DND-41 (cell line): Measurements from ENCODE around the gene REEP1.

Source experiments
- ATAC-seq: fragments of 200-7000 bp; cut with Tn5 transposase; 3 replicates; pipeline ENCODE4 v1.9.1; 2021; ENCODE audit warnings: low read depth; ENCODE audit not compliant: insufficient read depth
- DNase-seq: peaks from one replicate; pipeline ENCODE4 v3.0.0-alpha.2; 2020
- H2AFZ ChIP-seq: 2 replicates; pipeline ENCODE4 v1.6.0; 2012; ENCODE audit warnings: low read depth, low read length
- H3K27ac ChIP-seq: 2 replicates; pipeline ENCODE4 v1.5.1; 2012; ENCODE audit warnings: low read length, inconsistent platforms
- H3K27me3 ChIP-seq: fragments of 200-600 bp; sonication (generic); 2 replicates; pipeline ENCODE4 v1.6.0; 2012; ENCODE audit warnings: low read length, mild to moderate bottlenecking, inconsistent platforms; ENCODE audit not compliant: insufficient read depth, poor library complexity
- H3K36me3 ChIP-seq: 2 replicates; pipeline ENCODE4 v1.5.1; 2012; ENCODE audit warnings: low read length, inconsistent platforms; ENCODE audit not compliant: insufficient read depth
- H3K4me1 ChIP-seq: 2 replicates; pipeline ENCODE4 v1.5.1; 2012; ENCODE audit warnings: mild to moderate bottlenecking, low read length; ENCODE audit not compliant: insufficient read depth
- H3K4me2 ChIP-seq: 2 replicates; pipeline ENCODE4 v1.6.0; 2012; ENCODE audit warnings: mild to moderate bottlenecking, moderate library complexity, low read length, inconsistent platforms; ENCODE audit not compliant: insufficient read depth
- H3K4me3 ChIP-seq, 2 experiments: fragments of 200-600 bp in 1 of 2; shearing (Covaris generic) in 1 of 2; 2 replicates each; pipeline ENCODE4 v1.5.1; 2012 to 2016; ENCODE audit warnings: inconsistent platforms in 2 of 2, low read length in 2 of 2, mild to moderate bottlenecking in 2 of 2, low read depth in 1 of 2, moderate library complexity in 1 of 2
- H3K79me2 ChIP-seq: 2 replicates; pipeline ENCODE4 v1.6.0; 2012; ENCODE audit warnings: low read length, inconsistent platforms; ENCODE audit not compliant: insufficient read depth
- H3K9ac ChIP-seq: 2 replicates; pipeline ENCODE4 v1.6.0; 2012; ENCODE audit warnings: low read depth, mild to moderate bottlenecking, inconsistent platforms, low read length, moderate library complexity
- H3K9me3 ChIP-seq: 2 replicates; pipeline ENCODE4 v1.5.1; 2012; ENCODE audit warnings: low read length, moderate library complexity, mild to moderate bottlenecking, inconsistent platforms; ENCODE audit not compliant: insufficient read depth, severe bottlenecking
- H4K20me1 ChIP-seq: 2 replicates; pipeline ENCODE4 v1.6.0; 2012; ENCODE audit warnings: low read length; ENCODE audit not compliant: insufficient read depth
- EZH2 ChIP-seq: IDR thresholded peaks from 3 replicates; pipeline ENCODE4 v1.6.1; 2012; ENCODE audit warnings: borderline replicate concordance, low read depth, mild to moderate bottlenecking, moderate library complexity, low read length, inconsistent platforms; ENCODE audit not compliant: severe bottlenecking
- TF ChIP-seq, protein P1 (sequence below): IDR thresholded peaks from 2 replicates; pipeline ENCODE4 v1.5.1; 2012; ENCODE audit warnings: borderline replicate concordance, low read length, moderate library complexity, mild to moderate bottlenecking; ENCODE audit not compliant: poor library complexity, severe bottlenecking; ENCODE audit errors: extremely low read depth

REEP1 gene

DNA sequence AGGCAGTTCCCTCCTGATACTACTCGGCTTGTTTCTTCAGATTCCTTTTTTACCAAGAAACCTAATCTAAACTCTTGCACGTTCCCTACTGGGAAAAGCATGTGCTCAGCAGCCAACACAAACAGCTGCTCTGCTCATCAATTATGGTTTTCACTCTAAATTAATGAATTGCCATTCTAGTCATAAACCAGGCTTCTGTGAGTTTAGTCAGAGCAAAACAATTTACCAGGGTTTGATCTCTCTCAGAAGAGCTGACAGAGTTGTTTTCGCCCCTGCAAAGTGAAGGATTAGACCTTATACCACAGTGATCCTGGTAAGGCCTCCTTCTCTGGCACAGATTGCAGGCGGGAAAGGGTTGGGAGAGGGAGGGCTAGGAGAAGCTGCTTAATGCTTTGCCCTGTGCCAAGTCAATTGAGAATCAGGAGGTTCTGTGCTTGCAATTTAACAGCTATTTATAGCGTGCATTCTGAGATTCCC is 57.2 kb downstream of the REEP1 start:
- DNase-seq: no peak
- Histone ChIP-seq H3K36me3 (no peaks in the 10 kb centered on the region), H3K27ac (no peak overlapping the region)

DNA sequence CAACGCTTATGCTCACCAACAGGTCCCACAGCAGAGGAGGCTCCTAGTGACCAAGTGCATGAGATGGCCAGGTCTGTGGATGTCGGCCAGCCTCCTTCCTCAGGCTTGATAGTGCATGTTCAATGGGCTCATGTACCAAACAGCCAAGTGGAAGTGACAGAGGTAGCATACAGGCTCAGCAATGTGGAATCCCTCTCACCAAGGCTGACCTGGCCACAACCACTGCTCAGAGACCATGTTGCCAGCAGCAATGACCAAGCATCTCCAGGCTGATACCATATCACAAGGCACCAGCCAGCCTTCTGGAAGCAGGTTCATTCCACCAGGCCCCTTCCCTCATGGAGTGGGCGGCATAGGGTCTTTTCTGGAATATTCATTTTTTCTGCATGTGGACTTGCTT is 61.5 kb downstream of the REEP1 start:
- H3K4me2 ChIP-seq: no peak overlapping the region
- no peak overlapping the region for H3K9ac ChIP-seq
- TF ChIP-seq, protein P1, sequence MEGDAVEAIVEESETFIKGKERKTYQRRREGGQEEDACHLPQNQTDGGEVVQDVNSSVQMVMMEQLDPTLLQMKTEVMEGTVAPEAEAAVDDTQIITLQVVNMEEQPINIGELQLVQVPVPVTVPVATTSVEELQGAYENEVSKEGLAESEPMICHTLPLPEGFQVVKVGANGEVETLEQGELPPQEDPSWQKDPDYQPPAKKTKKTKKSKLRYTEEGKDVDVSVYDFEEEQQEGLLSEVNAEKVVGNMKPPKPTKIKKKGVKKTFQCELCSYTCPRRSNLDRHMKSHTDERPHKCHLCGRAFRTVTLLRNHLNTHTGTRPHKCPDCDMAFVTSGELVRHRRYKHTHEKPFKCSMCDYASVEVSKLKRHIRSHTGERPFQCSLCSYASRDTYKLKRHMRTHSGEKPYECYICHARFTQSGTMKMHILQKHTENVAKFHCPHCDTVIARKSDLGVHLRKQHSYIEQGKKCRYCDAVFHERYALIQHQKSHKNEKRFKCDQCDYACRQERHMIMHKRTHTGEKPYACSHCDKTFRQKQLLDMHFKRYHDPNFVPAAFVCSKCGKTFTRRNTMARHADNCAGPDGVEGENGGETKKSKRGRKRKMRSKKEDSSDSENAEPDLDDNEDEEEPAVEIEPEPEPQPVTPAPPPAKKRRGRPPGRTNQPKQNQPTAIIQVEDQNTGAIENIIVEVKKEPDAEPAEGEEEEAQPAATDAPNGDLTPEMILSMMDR: no peak
- no peak for TF ChIP-seq EZH2

More for the DNA sequence above, 57.2 kb downstream of the REEP1 start:
- TF ChIP-seq EZH2: no peak
- TF ChIP-seq, protein P1: no peak
- Histone ChIP-seq H3K79me2 (no peaks in the 10 kb centered on the region), H3K9ac (no peak overlapping the region), H3K4me1 (no peaks in the 10 kb centered on the region), H3K9me3 (no peaks in the 10 kb centered on the region), H3K27me3 (peaks cover 18% of the 10 kb centered on the region), H2AFZ (no peak overlapping the region), H3K4me3 (no peak overlapping the region), H4K20me1 (no peaks in the 10 kb centered on the region), H3K4me2 (no peak overlapping the region)
- no peak for ATAC-seq

DNA sequence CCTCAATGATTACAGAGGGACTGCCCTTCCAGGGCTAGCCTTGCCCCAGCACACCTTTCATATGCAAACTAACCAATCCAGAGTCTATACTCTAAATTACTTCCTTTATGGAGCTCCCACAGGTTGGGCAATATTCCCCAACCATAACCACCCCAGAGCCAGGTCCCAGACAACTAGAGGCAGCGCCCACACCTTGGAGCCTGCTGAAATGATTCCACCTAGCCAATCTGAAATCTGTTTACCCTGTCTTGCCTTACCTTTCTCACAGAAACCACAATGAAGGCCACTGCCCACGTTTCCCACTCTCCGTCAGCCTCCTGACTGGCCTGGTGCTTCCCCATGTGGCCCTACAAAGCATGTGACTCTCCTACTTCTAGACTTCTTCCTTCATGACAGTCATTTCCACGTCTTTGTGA is 62.0 kb downstream of the REEP1 start:
- TF ChIP-seq, protein P1: no peak
- TF ChIP-seq EZH2: no peak
- H3K4me1 ChIP-seq: no peaks in the 10 kb centered on the region
- no peaks in the 10 kb centered on the region for H3K36me3 ChIP-seq
- no peak overlapping the region for H3K4me2 ChIP-seq
- no peaks in the 10 kb centered on the region for H3K79me2 ChIP-seq
- no peak overlapping the region for H3K27ac ChIP-seq
- ATAC-seq (no peak), DNase-seq (no peak)
- H3K4me3 ChIP-seq: no peak overlapping the region
- H3K9ac ChIP-seq: no peak overlapping the region
- H3K9me3 ChIP-seq: peaks cover 16% of the 10 kb centered on the region
- H3K27me3 ChIP-seq: peaks cover 1% of the 10 kb centered on the region
- H4K20me1 ChIP-seq: no peaks in the 10 kb centered on the region
- no peak overlapping the region for H2AFZ ChIP-seq

More for the DNA sequence above, 61.5 kb downstream of the REEP1 start:
- Histone ChIP-seq H3K79me2 (no peaks in the 10 kb centered on the region), H3K4me1 (no peaks in the 10 kb centered on the region), H3K27ac (no peak overlapping the region), H2AFZ (no peak overlapping the region), H3K4me3 (no peak overlapping the region), H3K36me3 (no peaks in the 10 kb centered on the region), H3K9me3 (peaks cover 10% of the 10 kb centered on the region), H4K20me1 (no peaks in the 10 kb centered on the region), H3K27me3 (peaks cover 6% of the 10 kb centered on the region)
- DNase-seq: no peak
- ATAC-seq: no peak

DNA sequence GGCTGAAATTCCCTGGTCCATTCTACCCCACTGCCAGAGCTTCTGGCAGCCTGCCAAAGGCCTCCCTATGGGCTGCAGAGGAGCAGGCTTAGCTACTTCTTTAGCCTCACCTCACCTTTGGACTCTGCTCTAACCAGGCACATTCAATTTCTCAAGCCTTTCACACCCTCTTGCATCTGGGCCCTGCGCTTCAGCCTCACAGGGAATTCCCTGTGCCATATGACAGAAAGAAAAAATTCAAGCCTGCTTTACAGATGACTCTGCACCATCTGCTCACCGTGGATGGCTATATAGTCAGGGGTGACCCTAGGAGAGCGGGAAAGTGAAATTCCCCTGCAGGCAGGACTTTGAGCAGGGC is 62.5 kb downstream of the REEP1 start:
- TF ChIP-seq EZH2: no peak
- TF ChIP-seq, protein P1: no peak
- no peak overlapping the region for H2AFZ ChIP-seq
- H3K4me3 ChIP-seq: no peak overlapping the region
- H3K79me2 ChIP-seq: no peaks in the 10 kb centered on the region
- no peak for DNase-seq
- H3K36me3 ChIP-seq: no peaks in the 10 kb centered on the region
- no peaks in the 10 kb centered on the region for H3K4me1 ChIP-seq
- peaks cover 16% of the 10 kb centered on the region for H3K9me3 ChIP-seq
- no peak overlapping the region for H3K9ac ChIP-seq
- ATAC-seq: no peak
- H3K27me3 ChIP-seq: no peaks in the 10 kb centered on the region
- no peak overlapping the region for H3K27ac ChIP-seq
- H4K20me1 ChIP-seq: no peaks in the 10 kb centered on the region
- H3K4me2 ChIP-seq: no peak overlapping the region
